Measurements from ENCODE around the gene INPP4A.

INPP4A gene

GRCh38 chr2:98614024-98614739 lies 169.5 kb downstream of the INPP4A start:
- DNase-seq (ENCODE audit: low spot score) = no peak
- in situ Hi-C loops (cut with MboI; ENCODE audit: low sequenced_read_pairs, unreplicated experiment) = no loop called here
- TF ChIP-seq CTCF (IDR thresholded peaks at IDR 0.05; ENCODE audit: borderline replicate concordance, control extremely low read depth, extremely low read depth, insufficient read depth, missing control alignments) = no peak

GRCh38 chr2:98615481-98615880 lies 170.8 kb downstream of the INPP4A start:
- no peak for DNase-seq (ENCODE audit: low spot score)
- no peak for TF ChIP-seq CTCF (IDR thresholded peaks at IDR 0.05; ENCODE audit: borderline replicate concordance, control extremely low read depth, extremely low read depth, insufficient read depth, missing control alignments)
- in situ Hi-C loops (cut with MboI; ENCODE audit: low sequenced_read_pairs, unreplicated experiment) = no loop called here

- in situ Hi-C loops (cut with MboI; ENCODE audit: low sequenced_read_pairs, unreplicated experiment) = no loop called here
- no peak for DNase-seq (ENCODE audit: low spot score)
- no peak for TF ChIP-seq CTCF (IDR thresholded peaks at IDR 0.05; ENCODE audit: borderline replicate concordance, control extremely low read depth, extremely low read depth, insufficient read depth, missing control alignments)
Observed at GRCh38 chr2:98617149-98617548, 172.5 kb downstream of the INPP4A start.

- in situ Hi-C loops (cut with MboI; ENCODE audit: low sequenced_read_pairs, unreplicated experiment) = no loop called here
- no peak for DNase-seq (ENCODE audit: low spot score)
- no peak for TF ChIP-seq CTCF (IDR thresholded peaks at IDR 0.05; ENCODE audit: borderline replicate concordance, control extremely low read depth, extremely low read depth, insufficient read depth, missing control alignments)
Observed at GRCh38 chr2:98623657-98624056, 179.0 kb downstream of the INPP4A start.

- in situ Hi-C loops (cut with MboI; ENCODE audit: low sequenced_read_pairs, unreplicated experiment) = loop anchor here (25.0 kb wide), 1 partner anchor 855 kb away; the partner anchor contains the start of gene REV1
- no peak for DNase-seq (ENCODE audit: low spot score)
- TF ChIP-seq CTCF (IDR thresholded peaks at IDR 0.05; ENCODE audit: borderline replicate concordance, control extremely low read depth, extremely low read depth, insufficient read depth, missing control alignments) = no peak
Observed at GRCh38 chr2:98632351-98632750, 187.7 kb downstream of the INPP4A start.

- in situ Hi-C loops (cut with MboI; ENCODE audit: low sequenced_read_pairs, unreplicated experiment) = loop anchor here (25.0 kb wide), 1 partner anchor 853 kb away; the partner anchor contains the start of gene REV1
- DNase-seq (ENCODE audit: low spot score) = no peak
- no peak for TF ChIP-seq CTCF (IDR thresholded peaks at IDR 0.05; ENCODE audit: borderline replicate concordance, control extremely low read depth, extremely low read depth, insufficient read depth, missing control alignments)
Observed at GRCh38 chr2:98634406-98635092, 189.9 kb downstream of the INPP4A start.
